NCI-H345 (cell line): ENCODE results near the gene ALDH16A1.
A peak's percentile ranks its signal among the peaks of the same experiment; 100 is the strongest.

ENCODE experiments used
- DNase-seq: peaks from one replicate; lab custom pipeline; 2025; lab: John Stamatoyannopoulos, UW

The ALDH16A1 gene

GRCh38 chr19:49423985-49424303, 29.1 kb upstream of the ALDH16A1 start:
- DNase-seq, result no peak

GRCh38 chr19:49425178-49425577, 27.8 kb upstream of the ALDH16A1 start, which contains the start of gene GFY:
Gene GFY (plus strand): TSS chr19:49425388. CDS start chr19:49426431, 1,043 bp downstream.
- no peak for DNase-seq

DNA sequence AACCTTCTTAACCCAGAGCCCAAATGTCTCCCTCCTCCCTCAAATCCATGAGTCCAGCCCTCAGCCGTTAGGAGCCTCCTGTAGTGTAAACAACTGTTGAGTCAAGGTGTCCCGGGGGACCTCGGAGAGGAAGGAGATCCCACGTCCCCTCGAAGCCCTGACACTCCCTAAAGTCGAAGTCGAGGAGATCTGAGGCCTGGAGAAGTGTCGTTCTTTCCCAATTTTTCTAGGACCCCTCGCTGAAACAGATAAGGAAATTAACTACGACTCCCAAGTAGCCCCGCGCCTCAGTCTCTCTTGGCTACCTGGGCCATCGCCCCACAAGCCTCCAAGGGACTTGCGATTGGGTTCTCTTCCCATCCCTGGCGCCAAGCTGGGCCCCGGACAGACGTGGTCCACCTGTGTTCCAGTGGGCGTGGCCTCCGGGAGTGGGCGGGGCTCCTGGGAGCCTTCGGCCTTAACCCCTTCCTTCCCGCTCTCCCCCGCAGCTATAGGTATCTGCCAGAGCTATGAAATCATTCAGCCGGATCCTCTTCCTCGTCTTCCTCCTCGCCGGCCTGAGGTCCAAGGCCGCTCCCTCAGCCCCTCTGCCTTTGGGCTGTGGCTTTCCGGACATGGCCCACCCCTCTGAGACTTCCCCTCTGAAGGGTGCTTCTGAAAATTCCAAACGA, 27.0 kb upstream of the ALDH16A1 start:
- DNase-seq, result peak; percentile 27

DNA sequence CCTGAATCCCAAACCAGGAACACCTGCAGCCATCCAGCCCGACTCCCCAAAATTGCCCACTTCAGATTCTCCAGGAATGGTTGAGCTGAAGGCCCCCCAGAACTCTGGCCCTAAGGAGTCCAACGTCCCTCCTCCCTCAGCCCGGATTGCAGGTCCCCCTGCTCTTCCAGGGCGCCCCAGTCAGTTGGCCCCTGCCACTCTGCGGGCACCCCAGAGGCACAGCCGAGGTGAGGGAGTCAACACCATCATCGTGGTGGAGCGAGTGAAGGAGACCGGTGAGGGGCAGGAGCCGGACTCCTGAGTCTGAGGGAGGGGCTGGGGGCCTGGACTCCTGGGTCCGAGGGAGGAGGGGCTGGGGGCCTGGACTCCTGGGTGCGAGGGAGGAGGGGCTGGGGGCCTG, 25.7 kb upstream of the ALDH16A1 start:
- no peak for DNase-seq

- peak; percentile 34 for DNase-seq
Measured at GRCh38 chr19:49427855-49428546, 25.0 kb upstream of the ALDH16A1 start.

GRCh38 chr19:49428547-49429451, 24.2 kb upstream of the ALDH16A1 start:
- no peak for DNase-seq

DNA sequence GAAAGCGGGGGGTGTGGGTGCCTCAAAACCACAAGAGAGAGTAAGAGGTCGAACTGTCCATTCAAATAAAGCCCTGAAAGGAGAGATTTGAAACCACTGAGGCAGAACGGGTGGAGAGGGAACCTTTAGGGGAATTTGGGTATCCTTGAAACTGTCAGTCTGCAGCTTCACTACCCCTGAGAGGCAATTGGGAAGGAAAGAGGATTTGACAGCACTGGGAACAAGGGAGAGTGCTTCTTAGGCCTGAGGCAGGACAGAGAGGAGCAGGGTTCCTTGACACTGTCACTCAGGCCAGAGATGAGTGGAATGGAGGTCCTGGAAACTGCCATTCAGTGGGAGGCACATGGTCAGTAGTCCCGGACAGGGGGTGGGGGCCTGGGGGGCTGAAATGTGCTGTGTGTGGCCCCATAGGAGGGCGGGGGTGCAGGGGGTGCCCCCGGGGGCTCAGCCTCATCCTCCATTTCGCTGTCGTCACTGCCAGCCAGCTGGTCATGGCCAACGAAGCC, 22.8 kb upstream of the ALDH16A1 start:
- DNase-seq, result no peak

DNA sequence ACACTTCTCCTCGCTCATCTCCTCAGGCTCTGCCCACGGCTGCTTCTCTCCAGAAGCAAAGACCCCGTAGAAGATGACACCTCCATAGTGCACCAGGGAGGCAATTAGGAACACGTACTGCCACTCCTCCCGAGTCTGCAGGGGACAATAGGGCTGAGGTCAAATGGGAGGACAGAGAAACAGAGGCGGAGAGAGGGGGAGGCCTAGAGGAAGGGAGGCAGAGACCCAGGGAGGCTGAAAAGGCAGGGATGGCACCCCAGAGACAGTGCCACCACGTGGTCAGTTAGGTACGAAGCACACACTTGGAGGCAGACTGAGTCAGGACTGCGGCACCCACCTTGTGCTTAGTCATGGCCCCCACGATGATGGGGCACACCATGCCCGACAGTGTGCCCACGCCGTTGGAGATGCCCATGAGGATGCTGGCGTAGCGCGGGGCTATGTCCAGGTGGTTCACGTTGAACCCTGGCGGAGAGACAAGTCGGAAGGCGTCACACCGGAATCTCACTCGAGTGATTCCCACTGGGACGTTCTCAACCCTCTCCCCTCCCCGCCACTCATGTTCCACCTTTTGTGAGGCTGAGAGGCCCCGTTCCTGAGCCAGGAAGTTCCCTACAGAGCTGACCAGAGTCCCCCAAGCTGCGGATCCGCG, 22.2 kb upstream of the ALDH16A1 start:
- no peak for DNase-seq

DNA sequence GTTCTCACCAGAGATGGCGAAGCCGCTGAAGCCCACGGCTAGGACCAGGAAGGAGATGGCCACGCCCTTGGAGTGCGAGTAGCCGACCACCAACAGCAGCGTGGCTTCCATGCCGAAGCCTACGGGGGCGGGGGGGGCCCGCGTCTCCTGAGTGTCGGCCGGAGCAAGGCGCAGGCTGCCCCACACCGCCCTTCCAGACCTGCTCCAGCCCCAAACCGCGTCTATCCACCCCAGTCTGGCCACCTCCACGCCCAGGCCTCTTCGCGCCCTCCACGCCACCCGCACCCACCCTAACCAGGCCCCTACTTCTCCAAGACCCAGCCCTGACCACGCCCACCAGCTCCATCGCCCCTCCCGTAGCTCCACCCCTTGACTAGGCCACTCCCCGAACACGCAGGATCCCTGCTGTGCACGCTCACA, 21.7 kb upstream of the ALDH16A1 start:
- DNase-seq, result no peak

DNA sequence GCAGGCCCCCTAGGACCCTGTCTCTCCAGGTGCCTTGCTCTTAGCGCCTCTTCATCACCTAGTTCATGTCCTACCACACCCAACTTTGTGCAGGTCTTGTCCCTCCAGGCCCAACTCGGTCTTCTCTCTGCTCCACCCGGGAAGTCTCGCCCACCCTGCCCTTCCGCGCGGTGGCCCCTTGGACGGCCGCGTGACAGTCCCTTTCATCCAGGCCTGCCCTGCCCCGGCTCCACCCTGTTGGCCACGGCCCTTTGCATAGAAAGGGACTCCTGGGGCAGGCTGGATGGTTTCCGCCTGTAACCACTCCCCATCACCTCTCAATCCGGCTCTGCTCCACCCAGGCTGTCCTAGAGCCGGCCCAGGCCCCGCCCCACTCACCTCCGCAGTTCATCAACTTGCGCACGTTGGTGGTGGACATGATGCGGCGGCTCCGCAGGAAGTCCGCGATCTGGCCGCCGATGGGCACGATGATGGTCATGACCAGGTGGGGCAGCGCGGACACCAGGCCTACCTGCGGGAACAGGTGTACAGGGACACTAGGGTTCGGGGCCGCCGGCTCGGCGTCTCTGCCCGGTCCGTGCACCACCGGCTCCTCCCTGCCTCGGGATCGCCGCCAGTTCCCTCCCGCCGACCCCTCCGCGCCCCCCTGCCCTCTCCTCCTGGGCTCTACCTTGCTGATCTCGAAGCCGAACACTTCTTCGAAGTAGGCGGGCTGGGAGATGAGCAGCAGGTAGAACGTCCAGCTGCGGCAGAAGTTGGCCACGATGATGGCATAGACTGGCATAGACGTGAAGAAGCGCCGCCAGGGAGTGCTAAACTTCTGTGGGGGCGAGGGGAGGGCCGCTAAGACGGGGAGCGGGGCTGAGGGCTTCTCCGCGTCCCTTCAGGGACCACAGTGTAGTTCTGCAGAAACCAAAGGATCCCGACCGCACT, 20.6 kb upstream of the ALDH16A1 start:
- DNase-seq, result no peak

DNA sequence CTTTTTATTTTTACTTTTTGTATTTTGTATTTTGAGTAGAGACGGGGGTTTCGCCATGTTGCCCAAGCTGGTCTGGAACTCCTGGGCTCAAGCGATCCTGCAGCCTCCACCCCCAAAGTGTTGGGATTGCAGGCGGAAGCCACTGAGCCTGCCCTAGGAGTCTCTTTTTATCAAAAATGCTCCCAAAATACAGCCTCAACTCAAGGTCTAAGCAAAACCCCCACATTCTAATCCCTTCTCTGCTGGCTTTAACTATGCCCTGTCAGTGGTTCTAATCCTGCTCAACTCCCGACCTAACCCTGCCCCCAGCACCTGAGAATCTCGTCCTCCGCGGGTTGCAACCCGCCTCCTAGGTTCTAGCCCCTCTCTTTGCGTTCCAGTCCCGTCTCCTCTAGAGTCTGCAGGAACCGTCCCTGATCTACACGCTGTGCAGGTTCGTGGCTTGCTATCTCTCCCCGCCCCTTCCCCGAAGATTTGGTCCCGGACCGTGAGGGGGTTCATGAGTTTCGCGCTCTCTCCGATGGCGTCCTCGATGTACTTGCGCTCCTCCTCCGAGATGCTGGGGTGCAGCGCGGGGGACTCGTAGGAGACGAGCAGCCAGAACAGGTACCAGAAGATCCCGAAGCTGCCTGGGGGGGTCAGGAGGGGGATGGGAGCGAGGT, 19.7 kb upstream of the ALDH16A1 start:
- no peak for DNase-seq

DNA sequence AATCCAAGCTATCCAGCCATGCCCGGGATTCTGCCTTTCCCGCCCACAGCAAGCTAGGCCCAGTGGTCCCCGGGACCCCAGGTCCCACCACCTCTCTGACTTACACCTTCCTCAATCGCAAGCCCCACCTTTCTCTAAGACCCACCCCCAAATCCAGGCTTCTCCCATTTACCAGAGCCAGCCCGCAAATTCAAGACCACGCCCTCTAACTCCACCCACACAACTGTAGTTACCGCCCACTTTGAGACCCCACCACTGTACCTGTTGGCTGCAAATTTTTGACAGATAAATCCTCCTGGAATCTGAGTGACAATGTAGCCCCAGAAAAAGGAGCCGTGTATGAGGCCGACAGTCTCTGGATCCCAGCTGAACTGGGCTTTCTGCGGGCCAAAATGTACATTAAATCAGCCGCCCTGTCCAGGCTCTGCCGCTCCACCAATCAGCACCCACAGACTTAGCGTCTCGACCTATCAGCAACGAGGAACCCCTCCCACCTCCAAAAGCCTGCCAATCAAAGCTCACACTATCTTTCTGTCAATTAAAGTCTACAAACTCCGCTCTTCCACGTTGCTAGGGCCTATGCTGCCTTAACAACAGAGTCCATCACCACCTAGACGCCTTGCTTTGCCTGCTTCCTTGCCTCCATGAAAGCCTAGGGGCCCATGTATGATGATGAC, 18.0 kb upstream of the ALDH16A1 start:
- no peak for DNase-seq

DNA sequence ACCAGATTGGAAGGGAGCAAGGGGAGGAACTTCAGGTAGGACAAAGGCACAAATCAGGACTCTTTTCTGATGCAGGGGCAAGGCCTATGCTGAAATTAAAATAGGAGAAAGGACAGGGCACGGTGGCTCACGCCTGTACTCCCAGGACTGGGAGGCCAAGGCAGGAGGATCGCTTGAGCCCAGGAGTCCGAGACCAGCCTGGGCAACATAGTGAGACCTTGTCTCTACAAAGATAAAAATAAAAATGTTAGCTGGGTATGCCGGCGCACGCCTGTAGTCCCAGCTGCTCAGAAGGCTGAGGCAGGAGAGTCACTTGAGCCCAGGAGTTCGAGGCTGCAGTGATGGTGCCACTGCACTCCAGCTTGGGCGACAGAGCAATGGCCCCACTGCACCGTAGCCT, 17.4 kb upstream of the ALDH16A1 start:
- no peak for DNase-seq

DNA sequence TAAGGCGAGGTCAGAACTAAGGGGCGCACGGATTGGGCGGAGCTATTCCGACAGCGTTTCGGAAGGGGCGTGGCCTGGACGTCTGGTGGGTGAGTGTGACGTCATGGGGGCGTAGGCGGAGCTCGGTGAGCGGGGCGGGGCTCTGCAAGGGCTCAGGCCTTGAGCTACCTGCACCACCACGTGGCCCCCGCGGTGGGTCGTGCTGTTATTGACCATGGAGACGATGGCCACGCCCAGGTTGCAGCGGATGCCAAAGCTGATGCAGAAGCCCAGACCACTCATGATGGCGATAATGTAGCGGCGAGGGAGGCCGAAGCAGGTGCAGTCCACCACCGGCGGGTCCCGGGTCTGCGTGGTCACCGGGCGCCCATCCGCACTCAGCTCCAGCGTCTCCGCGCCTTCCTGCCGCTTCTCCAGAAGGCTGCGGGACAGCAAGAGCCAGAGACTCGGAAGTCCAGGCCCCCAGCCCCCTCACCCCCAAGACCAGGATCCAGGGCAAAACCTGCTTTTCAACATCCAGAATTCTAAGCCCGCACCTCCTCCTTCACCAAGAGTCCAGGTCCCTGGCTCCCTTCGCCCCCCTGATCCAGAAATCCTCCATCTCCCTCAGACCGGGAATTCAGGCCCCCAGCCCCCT, 16.5 kb upstream of the ALDH16A1 start:
- no peak for DNase-seq

GRCh38 chr19:49437231-49437630, 15.8 kb upstream of the ALDH16A1 start:
- no peak for DNase-seq

- DNase-seq, result no peak
Measured at GRCh38 chr19:49438261-49438660, 14.8 kb upstream of the ALDH16A1 start.

- no peak for DNase-seq
Measured at GRCh38 chr19:49439836-49440235, 13.2 kb upstream of the ALDH16A1 start.

DNA sequence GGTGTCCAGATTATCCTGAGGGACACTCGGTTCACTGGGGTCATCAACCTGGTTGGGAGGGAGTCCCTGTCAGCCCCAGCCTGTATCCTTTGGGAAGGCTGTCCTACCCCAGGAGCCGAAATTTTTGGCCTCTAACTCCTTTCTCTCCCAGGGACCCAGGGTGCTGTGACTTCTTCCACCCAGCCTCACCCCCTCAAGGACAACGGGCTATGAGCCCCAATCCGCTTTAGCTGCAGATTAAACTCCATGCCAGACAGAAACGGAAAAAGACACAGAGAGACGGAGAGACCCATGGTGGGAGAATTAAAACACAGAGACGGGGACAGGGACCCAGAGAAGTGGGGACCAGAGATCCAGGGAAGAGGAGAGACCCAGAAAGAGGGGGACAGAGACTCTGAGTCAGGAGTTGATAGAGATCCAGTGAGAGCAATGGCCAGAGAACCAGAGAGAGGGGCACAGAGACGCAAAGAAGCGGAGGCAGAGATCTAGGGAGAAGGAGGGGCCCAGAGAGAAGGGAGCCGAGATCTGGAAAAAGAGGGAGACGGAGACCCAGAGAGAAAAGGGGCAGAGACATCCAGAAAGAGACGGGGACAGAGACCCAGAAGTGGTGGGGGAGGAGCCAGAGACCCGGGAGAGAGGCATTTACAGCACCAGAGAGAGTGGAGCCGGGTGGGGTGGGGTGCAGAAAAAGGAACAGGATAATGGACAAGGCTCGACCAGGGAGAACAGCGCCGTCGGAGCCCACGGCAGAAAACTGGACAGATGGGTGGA, 12.4 kb upstream of the ALDH16A1 start:
- no peak for DNase-seq
